Spleen (tissue), 7 donors: Measurements from ENCODE around the gene MLLT10.

Experiments used
- POLR2A ChIP-seq, 3 donors: fragments of 450-650 bp; IDR thresholded peaks; one replicate each; pipeline ENCODE4 v1.5.1; 2017; ENCODE audit warnings: antibody characterized with exemption in 3 of 3, mild to moderate bottlenecking in 1 of 3
- TF ChIP-seq, protein P1 (sequence below), 11 experiments: fragments of 200-600 bp in 7 of 11; fragments of 450-650 bp in 4 of 11; sonication (generic) in 4 of 11; IDR thresholded peaks in 8 of 11; conservative IDR thresholded peaks in 3 of 11; 1 replicate in 7 of 11; 2 replicates in 4 of 11; pipeline versions ENCODE4 v1.4.0 to v1.8.0; 2016 to 2021; ENCODE audit warnings: antibody characterized with exemption in 11 of 11, inconsistent platforms in 4 of 11, mild to moderate bottlenecking in 1 of 11
- donor health status: DM: no; HTN: no; CAD: no; lungs with moderate emphysema.
- donor health status: DM: no; HTN: no; CAD: no.
- donor health status: DM: no; HTN: no; CAD: no.

DNA sequence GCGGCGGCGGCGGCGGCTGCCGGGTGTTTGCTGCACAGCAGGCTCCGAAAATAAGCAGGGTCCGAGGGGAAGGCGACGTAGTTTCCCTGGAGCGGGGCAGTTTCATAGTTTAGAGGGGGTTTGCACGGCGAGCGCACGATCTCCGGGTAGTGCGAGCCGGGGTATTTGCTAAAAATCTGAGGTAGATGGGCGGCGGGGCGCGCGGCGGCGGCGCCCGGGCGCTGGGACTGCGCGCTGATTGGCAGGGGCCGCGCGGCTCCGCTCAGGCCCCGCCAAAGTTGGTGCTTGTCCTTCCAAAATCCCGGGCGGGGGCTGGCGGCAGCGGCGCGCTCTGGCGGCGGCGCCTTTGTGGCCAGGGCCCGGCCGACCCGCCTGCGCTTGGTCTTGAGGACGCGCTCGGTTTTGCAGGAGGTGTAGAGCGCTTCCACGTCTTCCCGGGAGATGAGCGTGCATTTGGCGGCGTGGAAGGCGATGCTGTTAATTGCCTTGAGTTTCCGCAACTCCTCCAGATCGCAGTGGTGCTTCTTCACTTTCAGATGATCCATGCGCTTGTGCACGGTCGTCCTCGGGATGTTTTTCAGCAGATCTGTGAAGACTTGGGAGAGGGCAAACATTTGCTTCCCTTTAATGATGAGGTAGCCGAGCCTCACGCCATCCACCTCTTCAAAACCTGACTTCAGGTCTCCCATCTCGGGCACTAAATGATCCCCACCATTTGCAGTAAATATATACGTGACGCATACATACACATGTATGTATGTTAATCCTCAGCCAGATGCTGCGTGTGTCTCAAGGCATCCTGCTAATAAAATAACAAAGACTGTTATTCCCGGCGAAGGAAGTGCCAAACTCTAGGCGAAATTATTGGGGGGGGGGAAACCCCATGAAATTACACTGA, 16.6 kb upstream of the MLLT10 start:
- TF ChIP-seq, protein P1, sequence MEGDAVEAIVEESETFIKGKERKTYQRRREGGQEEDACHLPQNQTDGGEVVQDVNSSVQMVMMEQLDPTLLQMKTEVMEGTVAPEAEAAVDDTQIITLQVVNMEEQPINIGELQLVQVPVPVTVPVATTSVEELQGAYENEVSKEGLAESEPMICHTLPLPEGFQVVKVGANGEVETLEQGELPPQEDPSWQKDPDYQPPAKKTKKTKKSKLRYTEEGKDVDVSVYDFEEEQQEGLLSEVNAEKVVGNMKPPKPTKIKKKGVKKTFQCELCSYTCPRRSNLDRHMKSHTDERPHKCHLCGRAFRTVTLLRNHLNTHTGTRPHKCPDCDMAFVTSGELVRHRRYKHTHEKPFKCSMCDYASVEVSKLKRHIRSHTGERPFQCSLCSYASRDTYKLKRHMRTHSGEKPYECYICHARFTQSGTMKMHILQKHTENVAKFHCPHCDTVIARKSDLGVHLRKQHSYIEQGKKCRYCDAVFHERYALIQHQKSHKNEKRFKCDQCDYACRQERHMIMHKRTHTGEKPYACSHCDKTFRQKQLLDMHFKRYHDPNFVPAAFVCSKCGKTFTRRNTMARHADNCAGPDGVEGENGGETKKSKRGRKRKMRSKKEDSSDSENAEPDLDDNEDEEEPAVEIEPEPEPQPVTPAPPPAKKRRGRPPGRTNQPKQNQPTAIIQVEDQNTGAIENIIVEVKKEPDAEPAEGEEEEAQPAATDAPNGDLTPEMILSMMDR (IDR thresholded peaks at IDR 0.05 in 8 of 11, conservative IDR thresholded peaks at IDR 0.05 in 3 of 11), result no peak
- no peak for TF ChIP-seq POLR2A (IDR thresholded peaks at IDR 0.05)
